GM10248 (cell line): ENCODE measurements around the gene SLC17A5.
A peak's percentile ranks its signal among the peaks of the same experiment; 100 is the strongest.
"Not testable (repeated sequence)": the region's sequence is repeated elsewhere in the genome, so short reads cannot be mapped to it uniquely, and the experiment has no call there.

Experiments
- CTCF ChIA-PET: fragments of 300-600 bp; sonication (Branson Sonifier 250); formaldehyde crosslinking; extraction: SDS; loops from one replicate; lab custom pipeline; 2021; ENCODE audit warnings: antibody characterized with exemption; lab: Yijun Ruan, JAX
- POLR2A ChIA-PET: fragments of 350-650 bp; sonication (Branson Sonifier 250); formaldehyde crosslinking; extraction: SDS; loops from one replicate; lab custom pipeline; 2020; ENCODE audit warnings: antibody characterized with exemption; lab: Yijun Ruan, JAX
- DNase-seq: peaks from one replicate; pipeline ENCODE4 v3.0.0; 2012; ENCODE audit errors: extremely low spot score
- TF ChIP-seq, protein P1 (sequence below): IDR thresholded peaks from 2 replicates; pipeline ENCODE4 v1.5.1; 2012; ENCODE audit warnings: mild to moderate bottlenecking, low read depth; ENCODE audit errors: extremely low read depth, missing control alignments, control extremely low read depth

The SLC17A5 gene

DNA sequence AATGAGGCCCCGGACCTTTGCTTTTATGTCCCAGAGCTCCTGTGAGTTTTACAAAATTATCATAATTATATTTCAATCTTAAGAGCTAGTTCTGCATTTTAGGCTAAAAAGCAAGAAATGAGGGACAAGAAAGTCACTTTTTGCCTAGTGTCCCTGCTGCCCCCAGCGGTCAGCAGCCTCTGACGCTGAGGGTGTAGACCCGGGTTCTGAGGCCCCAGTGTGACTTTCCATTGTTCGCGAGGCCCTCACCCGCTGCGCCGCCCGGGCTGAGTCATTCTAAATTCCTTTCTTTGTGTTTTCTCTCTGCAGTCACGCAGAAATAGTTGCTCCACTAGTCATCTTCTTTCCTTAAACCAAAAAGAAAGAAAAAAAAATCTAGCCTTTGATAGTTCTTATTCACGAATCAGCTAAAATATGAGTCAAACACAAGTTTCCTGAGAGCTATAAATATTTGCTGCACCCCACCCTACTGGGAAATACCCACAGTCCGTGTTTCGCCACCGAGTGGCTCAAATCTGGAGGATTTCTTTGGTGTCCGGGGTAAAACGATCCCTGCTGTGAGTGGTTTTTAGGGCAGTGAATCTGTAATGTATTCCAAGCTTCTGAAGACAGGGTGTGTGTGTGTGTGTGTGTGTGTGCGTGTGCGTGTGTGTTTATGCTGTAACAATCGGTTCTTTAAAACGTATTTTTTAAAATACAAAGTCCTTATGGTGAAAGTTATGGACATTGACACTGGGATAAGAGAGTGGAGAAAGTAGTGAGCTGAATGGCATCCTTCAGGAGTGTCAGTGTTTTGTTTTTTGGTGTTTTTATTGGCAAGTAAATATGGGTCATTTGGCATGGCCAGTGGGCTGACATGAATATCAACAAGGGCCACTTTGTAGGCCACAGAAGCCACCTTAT, 73.3 kb downstream of the SLC17A5 start:
- peak; percentile 70 for DNase-seq
- TF ChIP-seq, protein P1, sequence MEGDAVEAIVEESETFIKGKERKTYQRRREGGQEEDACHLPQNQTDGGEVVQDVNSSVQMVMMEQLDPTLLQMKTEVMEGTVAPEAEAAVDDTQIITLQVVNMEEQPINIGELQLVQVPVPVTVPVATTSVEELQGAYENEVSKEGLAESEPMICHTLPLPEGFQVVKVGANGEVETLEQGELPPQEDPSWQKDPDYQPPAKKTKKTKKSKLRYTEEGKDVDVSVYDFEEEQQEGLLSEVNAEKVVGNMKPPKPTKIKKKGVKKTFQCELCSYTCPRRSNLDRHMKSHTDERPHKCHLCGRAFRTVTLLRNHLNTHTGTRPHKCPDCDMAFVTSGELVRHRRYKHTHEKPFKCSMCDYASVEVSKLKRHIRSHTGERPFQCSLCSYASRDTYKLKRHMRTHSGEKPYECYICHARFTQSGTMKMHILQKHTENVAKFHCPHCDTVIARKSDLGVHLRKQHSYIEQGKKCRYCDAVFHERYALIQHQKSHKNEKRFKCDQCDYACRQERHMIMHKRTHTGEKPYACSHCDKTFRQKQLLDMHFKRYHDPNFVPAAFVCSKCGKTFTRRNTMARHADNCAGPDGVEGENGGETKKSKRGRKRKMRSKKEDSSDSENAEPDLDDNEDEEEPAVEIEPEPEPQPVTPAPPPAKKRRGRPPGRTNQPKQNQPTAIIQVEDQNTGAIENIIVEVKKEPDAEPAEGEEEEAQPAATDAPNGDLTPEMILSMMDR: peak; percentile 45
- POLR2A ChIA-PET: interaction anchor here (0.5 to 2.1 kb wide), 4 partner anchors 24 to 172 kb away, joined by 4 to 7 read pairs (median 6); no protein-coding TSS in a partner anchor
- CTCF ChIA-PET: interaction anchor here (0.7 to 3.0 kb wide), 20 partner anchors 9 to 152 kb away, joined by 3 to 12 read pairs (median 4); no protein-coding TSS in a partner anchor

DNA sequence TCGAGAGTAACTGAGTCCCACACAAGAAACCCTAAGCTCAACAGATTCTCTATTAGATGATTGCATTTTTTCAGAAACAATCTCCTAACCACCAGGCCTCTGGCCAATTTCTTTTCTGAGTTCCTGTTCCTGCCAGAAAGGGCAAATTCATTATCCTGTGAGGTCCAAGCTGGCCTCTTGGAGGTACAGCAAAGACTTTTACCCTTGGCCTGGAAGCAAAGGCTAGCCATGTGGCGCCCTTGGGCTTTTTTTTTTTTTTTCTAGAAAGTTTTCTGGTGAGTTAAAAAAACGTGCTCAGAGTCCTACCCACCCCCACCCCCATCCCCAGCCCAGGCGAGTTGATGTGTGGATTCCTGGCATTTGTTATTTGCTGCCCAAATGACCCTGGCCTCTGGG, 73.9 kb downstream of the SLC17A5 start:
- DNase-seq: no peak
- ChIA-PET POLR2A (interaction anchor here (1.0 to 2.1 kb wide), 3 partner anchors 23 to 66 kb away, joined by 4 to 6 read pairs (median 5); no protein-coding TSS in a partner anchor), CTCF (interaction anchor here (0.7 to 3.0 kb wide), 20 partner anchors 9 to 153 kb away, joined by 3 to 12 read pairs (median 4); no protein-coding TSS in a partner anchor)
- TF ChIP-seq, protein P1: no peak

DNA sequence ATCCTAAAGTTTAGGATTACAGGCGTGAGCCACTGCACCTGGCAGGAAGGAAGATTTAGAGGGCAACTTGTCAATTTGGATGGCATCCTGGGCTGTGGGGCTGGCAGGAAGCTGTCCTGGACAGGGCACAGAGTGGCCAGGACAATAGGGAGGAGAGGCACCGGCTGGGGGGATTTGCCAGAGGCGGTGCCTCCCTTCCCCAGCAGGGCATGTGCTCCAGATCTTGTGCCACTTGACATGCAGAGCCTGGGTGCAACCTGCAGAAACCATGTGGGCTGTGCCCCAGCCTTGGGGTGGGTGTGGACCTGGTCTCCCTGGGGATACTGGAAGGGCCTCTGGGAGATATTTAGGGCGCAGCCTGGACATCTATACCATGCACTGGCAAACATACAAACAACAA, 74.4 kb downstream of the SLC17A5 start:
- POLR2A ChIA-PET: interaction anchor here (2.1 kb wide), 1 partner anchor 66 kb away, joined by 6 read pairs; no protein-coding TSS in a partner anchor
- CTCF ChIA-PET: interaction anchor here (0.7 to 3.0 kb wide), 10 partner anchors 8 to 153 kb away, joined by 3 to 12 read pairs (median 5); no protein-coding TSS in a partner anchor
- TF ChIP-seq, protein P1: no peak

DNA sequence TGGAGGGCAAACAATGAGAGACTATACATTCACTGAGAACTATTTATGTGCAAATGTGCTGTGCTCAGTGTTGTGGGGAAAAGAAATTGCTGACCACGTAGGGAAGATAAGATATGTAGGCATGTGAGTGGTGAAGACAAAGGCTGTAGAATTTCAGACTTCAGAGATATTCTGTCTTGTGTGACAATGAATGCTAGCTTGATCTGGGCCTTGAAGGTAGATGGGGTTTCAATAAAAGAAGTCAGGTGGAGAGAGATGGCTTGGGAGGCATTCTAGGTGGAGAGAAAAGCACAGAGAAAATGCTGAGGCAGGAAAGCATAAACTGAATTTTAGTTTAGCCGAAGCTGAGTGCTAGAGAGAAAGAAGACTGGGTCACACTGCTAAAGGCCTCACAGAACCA, 76.1 kb downstream of the SLC17A5 start:
- DNase-seq: no peak
- ChIA-PET POLR2A (no interaction called here), CTCF (interaction anchor here (0.7 to 1.3 kb wide), 3 partner anchors 9 to 45 kb away, joined by 3 to 4 read pairs (median 3); no protein-coding TSS in a partner anchor)
- TF ChIP-seq, protein P1: no peak

More for the DNA sequence above, 74.4 kb downstream of the SLC17A5 start:
- no peak for DNase-seq

DNA sequence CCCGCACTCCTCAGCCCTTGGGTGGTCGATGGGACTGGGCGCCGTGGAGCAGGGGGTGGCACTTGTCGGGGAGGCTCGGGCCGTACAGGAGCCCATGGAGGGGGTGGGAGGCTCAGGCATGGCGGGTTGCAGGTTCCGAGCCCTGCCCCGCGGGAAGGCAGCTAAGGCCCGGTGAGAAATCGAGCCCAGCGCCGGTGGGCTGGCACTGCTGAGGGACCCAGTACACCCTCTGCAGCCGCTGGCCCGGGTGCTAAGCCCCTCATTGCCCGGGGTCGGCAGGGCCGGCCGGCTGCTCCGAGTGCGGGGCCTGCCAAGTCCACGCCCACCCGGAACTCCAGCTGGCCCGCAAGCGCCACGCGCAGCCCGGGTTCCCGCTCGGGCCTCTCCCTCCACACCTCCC, 81.3 kb downstream of the SLC17A5 start:
- not testable (repeated sequence) for DNase-seq
- CTCF ChIA-PET: interaction anchor here (1.7 to 2.6 kb wide), 4 partner anchors 8 to 48 kb away, joined by 5 to 11 read pairs (median 8); no protein-coding TSS in a partner anchor
- POLR2A ChIA-PET: interaction anchor here (1.2 kb wide), 1 partner anchor 51 kb away, joined by 3 read pairs; no protein-coding TSS in a partner anchor

DNA sequence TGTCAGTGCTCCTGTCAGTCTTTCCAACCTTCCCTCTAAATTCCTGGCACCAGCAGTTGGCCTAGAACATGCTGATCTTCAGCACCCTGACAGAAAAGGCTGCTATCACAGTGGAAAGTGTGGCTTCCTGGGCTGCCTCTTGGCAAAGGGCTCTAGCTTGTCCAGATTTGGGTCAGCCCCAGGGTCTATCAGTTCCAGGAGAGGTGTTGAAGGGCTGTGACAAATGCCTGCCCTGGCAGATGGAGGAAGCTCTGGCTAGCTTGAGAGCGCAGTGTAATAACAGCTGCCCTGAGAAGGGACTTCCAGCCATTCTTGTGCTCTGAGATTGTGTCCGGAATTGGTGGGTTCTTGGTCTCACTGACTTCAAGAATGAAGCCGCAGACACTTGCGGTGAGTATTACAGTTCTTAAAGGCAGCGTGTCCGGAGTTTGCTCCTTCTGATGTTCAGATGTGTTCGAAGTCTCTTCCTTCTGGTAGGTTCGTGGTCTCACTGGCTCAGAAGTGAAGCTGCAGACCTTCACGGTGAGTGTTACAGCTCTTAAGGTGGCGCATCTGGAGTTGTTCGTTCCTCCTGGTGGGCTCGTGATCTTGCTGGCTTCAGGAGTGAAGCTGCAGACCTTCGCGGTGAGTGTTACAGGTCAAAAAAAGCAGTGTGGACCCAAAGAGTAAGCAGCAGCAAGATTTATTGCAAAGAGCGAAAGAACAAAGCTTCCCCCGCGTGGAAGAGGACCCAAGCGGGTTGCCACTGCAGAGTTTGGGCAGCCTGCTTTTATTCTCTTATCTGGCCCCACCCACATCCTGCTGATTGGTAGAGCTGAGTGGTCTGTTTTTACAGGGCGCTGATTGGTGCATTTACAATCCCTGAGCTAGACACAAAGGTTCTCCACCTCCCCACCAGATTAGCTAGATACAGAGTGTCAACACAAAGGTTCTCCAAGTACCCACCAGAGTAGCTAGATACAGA, 82.3 kb downstream of the SLC17A5 start:
- ChIA-PET CTCF (interaction anchor here (0.7 to 2.6 kb wide), 2 partner anchors 9 to 23 kb away, joined by 3 to 11 read pairs; no protein-coding TSS in a partner anchor), POLR2A (interaction anchor here (0.6 to 1.2 kb wide), 2 partner anchors 50 to 62 kb away, joined by 3 to 5 read pairs; no protein-coding TSS in a partner anchor)
- DNase-seq: not testable (repeated sequence)
